ENCODE results near the gene WDR13.
"Not testable (repeated sequence)": the region's sequence is repeated elsewhere in the genome, so short reads cannot be mapped to it uniquely, and the experiment has no call there.

WDR13 gene

DNA sequence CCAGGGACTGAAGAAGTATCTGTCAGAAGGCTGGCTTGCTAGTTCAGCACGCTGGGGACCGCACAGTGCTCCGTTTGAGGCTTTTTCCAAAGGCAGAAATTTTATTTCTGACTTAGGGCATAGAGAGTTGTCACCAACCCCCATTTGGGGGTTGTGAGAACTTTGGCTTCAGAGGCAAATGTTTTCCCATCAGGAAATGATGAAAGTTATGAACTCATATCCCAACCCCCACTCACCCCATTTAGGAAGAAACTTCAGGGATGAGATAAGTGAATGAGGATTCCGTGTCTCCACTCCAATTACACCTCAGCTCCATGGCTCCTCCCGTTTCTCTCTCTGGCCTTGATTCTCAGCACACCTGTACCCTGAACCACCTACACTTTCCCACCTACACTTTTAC is 4.3 kb upstream of the WDR13 start:
- no peak for DNase-seq (ENCODE audit: low read depth in 2 of 2)

DNA sequence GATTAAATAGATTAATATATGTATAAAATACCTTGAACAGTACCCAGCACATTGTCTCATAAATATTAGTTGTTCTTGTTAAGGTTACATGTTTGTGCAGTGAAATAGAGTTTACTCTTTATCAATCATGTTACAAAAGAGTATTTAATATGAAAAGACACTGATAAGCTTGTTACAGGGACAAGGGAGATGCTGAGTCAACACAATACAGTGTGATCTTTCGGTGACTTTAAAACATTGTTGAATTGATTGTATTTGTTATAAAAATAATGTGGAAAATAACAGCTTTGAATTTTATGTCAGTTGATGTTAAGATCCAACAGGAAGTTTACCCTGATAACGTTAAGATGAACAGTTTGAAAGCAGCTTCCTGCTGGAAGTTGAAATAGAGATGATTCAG is 1.4 kb upstream of the WDR13 start:
- no peak for DNase-seq (ENCODE audit: low read depth in 2 of 2)

DNA sequence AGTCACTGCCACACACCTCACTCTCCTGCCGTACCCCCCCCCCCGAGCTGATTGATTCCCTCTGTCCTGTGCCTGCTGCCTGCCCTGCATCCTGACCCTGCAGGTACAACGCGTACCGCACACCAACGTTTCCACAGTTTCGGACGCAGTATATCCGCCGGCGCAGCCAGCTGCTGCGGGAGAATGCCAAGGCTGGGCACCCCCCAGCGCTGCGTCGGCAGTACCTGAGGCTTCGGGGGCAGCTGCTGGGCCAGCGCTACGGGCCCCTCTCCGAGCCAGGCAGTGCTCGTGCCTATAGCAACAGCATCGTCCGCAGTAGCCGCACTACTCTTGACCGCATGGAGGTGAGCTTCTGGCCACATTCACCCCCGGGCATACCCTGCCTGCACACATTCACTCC is 1.3 kb downstream of the WDR13 start:
- DNase-seq (ENCODE audit: low read depth in 2 of 2): no peak

DNA sequence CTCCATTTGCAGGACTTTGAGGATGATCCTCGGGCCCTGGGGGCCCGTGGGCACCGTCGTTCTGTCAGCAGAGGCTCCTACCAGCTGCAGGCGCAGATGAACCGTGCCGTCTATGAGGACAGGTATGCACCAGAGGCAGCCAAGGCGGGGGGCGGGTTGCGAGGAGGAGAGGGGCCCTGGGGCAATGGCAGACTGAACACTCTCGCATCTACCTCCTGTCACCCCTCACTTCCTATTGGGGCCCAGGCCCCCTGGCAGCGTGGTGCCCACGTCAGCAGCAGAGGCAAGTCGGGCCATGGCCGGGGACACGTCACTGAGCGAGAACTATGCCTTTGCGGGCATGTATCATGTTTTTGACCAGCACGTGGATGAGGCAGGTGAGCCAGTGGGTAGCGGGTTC is 2.0 kb downstream of the WDR13 start:
- DNase-seq (ENCODE audit: low read depth in 2 of 2): no peak

DNA sequence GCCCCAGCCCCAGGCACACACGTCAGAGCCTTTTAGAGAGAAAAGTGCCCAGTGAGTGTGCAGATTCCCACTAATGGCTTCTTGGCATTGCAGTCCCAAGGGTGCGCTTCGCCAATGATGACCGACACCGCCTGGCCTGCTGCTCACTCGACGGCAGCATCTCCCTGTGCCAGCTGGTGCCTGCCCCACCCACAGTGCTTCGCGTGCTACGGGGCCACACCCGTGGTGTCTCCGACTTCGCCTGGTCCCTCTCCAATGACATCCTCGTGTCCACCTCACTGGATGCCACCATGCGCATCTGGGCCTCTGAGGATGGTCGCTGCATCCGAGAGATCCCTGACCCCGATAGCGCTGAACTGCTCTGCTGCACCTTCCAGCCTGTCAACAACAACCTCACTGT is 2.9 kb downstream of the WDR13 start:
- DNase-seq (ENCODE audit: low read depth in 2 of 2): no peak

DNA sequence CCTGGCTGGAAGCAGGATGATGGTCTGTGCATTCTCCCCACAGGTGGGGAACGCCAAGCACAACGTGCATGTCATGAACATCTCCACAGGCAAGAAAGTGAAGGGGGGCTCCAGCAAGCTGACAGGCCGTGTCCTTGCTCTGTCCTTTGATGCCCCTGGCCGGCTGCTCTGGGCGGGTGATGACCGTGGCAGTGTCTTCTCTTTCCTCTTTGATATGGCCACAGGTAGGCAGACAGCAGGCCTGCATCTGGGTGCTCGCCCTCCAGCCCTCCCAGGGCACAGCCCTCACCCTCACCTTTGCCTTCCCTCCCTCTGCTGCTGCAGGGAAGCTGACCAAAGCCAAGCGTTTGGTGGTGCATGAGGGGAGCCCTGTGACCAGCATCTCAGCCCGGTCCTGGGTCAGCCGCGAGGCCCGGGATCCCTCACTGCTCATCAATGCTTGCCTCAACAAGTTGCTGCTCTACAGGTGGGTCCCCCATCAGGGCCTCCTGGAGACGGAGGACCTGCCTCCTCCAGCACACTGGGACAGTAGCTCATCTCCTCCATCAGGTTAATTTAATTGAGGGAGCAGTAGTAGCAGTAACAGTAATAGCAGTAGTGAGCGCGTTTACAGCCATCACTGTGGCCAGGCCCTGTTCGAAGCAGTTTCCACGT is 4.6 kb downstream of the WDR13 start:
- DNase-seq (ENCODE audit: low read depth in 2 of 2): no peak

DNA sequence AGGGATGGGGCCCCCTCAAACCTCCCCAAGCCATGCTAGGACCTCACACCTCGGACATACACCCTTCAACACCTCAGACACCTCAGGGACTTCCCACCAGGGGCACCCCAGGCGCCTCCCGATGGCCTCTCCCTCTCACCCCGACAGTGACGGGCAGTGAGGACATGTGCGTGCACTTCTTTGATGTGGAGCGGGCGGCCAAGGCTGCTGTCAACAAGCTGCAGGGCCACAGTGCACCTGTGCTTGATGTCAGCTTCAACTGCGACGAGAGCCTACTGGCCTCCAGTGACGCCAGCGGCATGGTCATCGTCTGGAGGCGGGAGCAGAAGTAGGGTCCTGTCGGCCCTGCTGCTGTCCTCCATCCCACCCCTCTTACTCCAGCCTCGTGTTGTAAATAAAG is 7.4 kb downstream of the WDR13 start:
- DNase-seq (ENCODE audit: low read depth in 2 of 2): no peak

DNA sequence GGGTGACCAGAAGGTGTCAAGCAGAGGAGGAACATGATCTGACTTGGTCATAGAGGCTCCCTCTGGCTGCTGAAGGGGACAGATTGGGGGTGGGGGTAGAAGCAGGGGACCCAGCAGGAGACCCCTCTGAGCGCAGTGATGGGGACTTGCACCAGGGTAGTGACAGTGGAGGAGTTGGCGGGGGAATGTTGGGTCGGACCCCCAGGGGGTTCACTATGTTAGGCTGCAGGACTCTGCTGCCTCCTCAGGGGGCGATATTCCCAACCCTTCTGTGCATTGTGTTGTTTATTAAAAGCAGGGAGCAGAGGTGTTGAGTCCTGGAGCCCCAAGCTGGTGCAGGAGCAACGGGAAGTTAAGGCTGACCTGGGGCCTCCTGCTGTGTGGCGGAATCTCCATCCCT is 8.8 kb downstream of the WDR13 start:
- no peak for DNase-seq (ENCODE audit: low read depth in 2 of 2)

DNA sequence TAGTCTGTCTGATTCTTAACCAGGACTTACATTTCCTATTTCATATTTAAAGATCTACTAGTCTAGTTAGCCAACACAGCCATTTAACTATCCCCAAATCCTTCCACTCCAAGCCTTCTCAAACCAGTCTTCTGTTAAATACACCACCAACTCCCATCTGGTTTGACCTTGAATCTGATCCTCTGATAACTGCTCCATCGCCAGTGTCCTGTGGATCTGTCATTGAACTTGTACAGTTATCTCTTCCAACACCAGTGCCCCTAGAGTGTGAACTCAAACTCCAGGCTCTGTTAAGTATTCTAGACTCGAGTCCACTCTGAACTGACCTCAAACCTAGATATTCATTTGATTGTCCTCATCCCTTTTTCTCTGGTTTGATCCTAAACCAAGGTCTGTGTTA is 14.4 kb downstream of the WDR13 start:
- no peak for DNase-seq (ENCODE audit: low read depth in 2 of 2)

DNA sequence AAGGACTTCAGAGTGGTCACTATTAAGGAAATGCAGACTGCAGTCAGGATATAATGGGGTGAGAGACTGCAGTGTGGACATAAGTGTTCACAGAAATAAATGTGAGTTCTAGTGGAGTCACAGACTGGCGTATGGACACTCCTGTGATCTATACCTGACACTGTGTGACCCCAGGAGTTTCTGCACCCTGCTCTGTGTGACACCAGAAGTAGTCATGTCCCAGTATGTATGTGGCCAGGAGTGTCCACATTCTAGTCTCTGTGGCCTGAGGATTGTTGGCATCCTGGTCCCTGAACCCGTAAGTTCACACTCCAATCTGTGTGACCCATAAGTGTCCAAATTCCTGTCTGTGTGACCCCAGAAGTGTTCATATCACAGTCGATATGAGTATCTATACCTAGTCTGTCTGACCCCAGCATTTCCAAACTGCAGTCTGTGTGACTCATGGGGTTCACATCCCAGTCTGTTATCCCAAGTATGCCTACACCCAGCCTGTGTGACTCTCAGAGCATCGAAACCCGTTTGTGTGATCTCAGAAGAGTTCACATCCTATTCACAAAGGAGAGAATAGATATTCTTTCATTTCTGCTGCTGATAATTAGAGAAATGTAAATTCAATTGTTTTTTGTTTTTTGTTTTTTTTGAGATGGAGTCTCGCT is 16.3 kb downstream of the WDR13 start:
- no peak for DNase-seq (ENCODE audit: low read depth in 2 of 2)

DNA sequence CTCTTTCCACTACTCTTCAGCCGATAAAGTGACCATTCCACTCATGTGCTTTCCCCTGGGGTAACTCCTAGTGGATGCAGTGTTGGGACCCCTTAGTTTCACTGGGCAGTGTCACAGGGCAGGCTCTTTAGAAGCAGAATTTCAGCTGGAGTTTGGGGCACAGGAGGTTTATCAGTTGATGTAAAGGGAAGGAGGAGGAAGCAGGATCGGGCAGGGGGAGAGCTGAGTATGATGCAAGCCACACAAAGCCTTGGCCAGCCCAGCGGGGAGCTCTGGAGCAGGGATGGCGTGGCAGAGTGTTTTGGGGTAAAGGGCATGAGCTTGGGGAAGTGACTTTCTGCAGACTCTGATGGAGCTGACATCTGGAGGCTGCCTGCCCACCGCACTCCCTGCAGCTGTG is 19.3 kb downstream of the WDR13 start:
- DNase-seq (ENCODE audit: low read depth in 2 of 2): no peak

DNA sequence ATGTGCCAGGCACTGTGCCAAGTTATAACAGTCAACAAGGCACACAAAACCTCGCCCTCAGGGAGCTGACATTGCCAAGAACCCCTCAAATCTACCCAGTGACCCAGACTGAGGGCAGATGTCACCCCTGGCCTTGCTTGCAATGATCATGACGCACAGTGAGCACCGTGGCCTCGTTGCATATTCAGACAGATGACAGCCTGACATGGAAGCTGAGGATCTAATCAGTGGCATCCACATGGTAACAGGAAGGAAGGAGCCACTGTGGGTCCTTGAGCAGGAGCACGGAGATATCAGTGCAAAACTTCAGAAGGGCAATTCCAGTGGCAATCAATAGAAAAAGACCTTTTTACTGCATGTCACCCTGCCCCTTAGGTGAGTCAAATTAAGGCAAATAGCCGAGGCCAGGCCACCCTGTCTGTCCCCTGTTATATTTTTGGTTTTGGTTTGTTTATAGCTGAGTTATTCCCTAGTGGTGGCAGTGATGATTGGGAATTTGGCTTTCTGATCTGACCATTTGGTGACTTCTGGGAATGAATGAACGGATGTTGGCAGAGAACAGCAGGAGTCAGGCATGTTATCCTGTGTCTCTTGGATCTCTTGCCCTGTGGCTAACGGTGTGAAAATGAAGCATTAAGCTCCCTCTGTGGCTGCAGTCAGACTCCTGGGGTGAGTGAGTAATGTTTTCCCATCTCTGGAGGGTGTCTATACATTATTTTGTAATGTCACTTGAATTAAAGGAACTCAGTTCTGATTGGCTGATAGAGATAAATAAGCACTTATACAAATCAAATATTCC is 20.4 kb downstream of the WDR13 start:
- DNase-seq (ENCODE audit: low read depth in 2 of 2): peak in 1 of 2 experiments; percentile 4

DNA sequence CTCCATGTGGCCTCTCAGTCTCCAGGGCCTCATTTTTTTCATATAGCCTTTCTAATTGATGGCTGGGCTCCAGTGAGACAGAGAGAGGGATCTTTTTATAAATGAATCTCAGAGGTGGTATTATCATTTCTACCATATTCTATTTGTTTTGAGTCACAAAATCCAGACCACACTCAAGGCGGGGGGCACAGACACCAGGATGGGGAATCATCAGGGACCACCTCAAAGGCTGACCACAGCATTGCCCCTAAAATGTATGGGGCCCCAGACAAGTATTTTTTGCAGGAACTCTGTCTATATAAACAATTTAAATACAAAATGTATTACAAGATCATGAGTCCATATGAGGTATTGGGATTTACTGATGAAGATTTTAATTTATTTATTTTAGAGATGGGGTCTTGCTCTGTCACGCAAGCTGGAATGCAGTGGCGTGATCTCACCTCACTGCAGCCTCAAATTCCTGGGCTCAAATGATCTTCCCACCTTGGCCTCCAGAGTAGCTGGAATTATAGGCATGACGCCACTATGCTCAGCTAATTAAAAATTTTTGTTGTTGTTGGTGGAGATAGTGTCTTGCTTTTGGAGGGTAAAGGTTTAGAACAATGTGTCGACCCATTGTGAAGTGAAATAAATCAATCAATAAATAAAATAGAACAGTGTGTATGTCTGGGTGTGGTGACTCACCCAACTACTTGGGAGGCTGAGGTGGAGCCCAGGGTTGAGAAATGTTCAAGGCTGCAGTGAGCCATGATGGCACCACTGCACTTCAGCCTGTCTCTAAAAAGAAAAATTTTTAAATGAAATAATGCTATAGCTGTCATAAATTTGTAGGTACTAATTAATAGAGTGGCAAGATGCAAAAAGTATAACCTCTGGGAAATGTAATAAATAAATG is 29.4 kb downstream of the WDR13 start:
- no peak for DNase-seq (ENCODE audit: low read depth in 2 of 2)

DNA sequence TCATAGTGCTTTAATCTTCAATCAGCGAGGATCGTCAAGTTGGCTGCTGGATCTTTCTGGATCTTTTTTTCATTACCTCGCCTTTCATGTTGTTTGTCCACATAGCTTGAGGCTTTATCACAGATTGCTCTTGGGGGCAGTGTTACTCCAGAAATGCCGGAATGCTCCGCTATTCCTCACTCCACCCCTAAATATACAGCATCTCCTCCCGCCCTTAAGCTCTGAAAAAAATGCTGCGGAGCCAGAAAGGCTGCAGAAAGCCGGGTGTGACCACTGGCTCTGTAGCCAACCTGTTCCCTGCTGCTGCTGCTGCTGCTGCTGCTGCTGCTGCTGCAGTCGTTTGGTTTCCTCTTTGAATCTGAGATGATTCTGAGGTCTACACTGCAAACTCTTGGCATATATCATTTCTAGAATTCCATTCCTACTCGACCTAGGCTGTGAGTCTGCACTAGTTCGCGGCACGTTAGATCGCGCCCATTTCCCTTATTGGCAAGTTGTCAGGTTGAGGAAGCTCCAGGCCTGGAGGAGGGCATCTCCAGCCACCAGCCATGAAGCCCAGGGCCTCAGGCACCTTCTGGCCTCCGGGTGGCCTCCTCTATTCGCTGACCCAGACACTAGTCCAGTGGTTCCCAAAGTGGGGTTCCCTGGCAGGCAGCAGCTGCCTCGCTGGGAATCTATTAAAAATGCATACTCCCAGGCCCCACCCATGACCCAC is 34.2 kb downstream of the WDR13 start:
- peak; percentile 83 to 84 for DNase-seq (ENCODE audit: low read depth in 2 of 2)

DNA sequence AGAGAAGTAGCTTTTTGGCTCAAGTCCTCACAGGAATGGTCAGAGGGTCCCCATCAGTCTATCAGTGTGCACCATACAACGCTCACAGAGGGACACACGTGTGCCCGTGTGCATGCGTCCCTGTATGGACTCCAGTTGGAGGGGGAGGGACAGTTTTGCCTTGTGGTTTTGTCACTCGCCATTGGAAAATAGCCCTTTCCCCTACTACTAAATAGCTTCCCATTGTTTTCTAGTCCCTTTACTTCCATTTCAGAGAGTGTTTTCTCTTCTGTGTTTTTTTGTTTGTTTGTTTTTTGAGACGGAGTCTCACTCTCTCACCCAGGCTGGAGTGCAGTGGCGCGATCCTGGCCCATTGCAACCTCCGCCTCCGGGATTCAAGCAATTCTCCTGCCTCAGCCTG is 34.9 kb downstream of the WDR13 start:
- no peak for DNase-seq (ENCODE audit: low read depth in 2 of 2)

DNA sequence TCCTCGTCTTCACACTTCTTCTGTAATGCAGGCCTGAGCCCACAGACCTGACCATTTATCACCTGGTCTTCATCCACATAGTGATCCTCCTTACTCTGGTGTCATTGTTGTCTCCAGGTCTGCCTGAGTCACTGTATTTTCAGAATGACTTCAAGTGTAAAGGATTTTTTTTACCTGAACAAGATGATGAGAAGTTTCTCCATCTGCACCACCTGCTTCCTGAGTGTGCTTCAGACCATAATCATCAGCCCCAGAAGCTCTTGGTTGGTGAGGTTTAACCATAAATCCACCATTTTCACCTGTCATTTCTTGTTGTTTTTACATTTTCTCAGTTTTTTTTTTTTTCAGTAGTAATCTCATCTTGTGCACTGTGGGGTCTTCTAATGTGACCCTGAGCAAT is 39.0 kb downstream of the WDR13 start:
- no peak for DNase-seq (ENCODE audit: low read depth in 2 of 2)

DNA sequence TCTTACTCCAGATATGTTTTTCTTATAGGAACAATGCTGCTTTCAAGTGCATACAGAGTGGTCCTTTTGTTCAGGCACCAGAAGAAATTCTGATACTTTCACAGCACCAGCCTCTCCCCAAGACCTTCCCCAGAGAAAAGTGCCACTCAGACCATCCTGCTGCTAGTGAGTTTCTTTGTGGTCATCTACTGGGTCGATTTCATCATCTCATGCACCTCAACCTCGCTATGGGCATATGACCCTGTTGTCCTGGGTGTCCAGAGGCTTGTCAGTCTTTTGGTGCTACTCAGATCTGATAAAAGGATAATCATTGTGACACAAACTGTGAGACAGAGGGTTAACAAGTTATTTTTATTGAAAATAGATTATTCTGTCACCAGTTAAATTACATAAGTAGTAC is 39.5 kb downstream of the WDR13 start:
- no peak for DNase-seq (ENCODE audit: low read depth in 2 of 2)

DNA sequence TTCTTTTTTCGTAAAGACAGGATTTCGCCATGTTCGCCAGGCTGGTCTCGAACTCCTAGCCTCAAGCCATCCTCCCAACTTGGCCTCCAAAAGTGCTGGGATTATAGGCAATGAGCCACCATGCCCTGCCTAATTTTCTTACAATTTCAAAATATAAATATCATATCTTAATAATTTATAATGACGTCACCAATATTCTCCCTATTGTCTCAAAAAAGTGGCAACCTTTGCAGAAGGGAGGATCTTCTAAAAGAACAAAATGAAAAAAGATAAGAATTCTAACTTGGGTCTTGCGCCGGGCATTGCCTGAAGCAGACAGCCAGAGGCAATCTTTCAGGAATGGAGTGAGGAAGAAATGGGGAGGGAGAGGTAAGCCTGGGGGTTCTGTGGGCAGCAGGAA is 48.4 kb downstream of the WDR13 start:
- no peak for DNase-seq (ENCODE audit: low read depth in 2 of 2)

DNA sequence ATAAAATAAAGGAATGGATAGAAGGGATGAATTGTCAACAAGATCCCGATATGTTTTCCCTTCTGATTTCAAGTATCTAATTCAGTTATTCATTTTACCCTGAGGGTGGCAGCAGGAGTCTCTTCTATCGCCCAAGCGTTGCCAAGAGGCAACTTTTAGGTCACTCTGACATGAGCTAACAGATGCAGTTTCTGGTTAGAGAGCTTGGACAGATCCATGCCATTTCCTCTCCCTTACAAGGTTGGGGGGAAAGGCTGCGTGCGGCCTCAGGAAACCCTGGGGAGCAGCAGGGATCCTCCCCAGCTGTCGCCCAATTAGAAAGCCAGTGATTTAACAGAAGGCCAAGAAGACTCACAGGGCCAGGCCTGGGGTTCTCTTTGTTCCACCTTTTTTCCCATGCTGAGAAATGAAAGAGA is 51.1 kb downstream of the WDR13 start:
- DNase-seq (ENCODE audit: low read depth in 2 of 2): peak; percentile 3 to 12

DNA sequence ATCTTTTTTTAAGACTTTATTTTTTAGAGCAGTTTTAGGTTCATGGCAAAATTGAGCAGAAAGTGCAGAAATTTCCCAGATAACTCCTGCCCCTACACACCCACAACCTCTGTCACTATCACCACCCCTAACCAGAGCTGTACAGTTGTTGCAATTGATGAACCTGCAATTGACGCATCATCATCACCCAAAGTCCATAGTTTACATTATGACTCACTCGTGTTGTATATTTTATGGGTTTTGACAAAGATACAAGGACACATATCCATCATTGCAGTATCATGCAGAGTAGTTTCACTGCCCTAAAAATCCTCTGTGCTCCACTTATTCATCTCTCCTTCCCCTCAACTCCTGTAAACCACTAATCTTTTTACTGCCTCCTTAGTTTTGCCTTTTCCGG is 51.8 kb downstream of the WDR13 start:
- DNase-seq (ENCODE audit: low read depth in 2 of 2): no peak

DNA sequence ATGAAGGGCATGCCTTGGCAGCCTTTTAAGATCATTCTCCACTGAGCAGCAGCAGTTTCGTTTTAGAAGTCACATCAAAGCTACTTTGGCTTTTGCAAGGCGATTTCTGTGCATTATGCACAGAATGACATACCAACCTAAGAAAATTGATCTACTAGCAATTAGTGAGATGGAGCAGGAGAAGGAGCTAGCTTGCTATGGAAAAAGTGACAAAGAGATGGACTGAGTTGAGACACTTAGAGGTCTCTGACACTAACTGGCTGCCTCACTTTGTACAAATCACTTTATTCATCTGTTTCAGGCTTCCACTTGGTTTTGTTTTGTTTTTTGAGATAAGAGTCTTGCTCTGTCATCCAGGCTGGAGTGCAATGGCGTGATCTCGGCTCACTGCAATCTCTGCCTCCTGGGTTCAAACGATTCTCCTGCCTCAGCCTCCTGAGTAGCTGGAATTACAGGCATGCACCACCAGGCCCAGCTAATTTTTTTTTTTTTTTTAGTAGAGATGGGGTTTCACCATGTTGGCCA is 54.8 kb downstream of the WDR13 start:
- not testable (repeated sequence) for DNase-seq (ENCODE audit: low read depth in 2 of 2)

All from fibroblast of skin of left quadriceps (primary cell).